ENCODE data around the gene ZNF268. TPM values are rescaled to one million over a fixed set of nuclear protein-coding genes. Genes with fewer than 3 reads are reported as not detected.

Gene ZNF268
- total RNA-seq, 1 experiment from 2014 or later, result 38.2 TPM

- no CpG with 5 or more reads among the region's 33 CpGs for WGBS (ENCODE audit: extremely low coverage, insufficient read length, low lambda C conversion rate)
- Histone ChIP-seq H3K4me2 (ENCODE audit: insufficient read depth, insufficient read length, low read length) (no peak overlapping the region), H3K9me3 (ENCODE audit: control insufficient read depth, low read depth, low read length) (no peaks in the 10 kb centered on the region), H3K18ac (ENCODE audit: insufficient read length, low read depth, low read length) (no peak overlapping the region), H3K23ac (ENCODE audit: insufficient read length, low read depth, low read length) (no peak overlapping the region), H2BK120ac (ENCODE audit: low read depth, low read length, poor library complexity, severe bottlenecking) (no peak overlapping the region), H2BK20ac (ENCODE audit: low read depth, low read length, poor library complexity, severe bottlenecking) (no peak overlapping the region), H3K4ac (ENCODE audit: low read depth, low read length) (no peak overlapping the region), H3K23me2 (ENCODE audit: insufficient read length, low read depth, low read length, poor library complexity, severe bottlenecking) (no peaks in the 10 kb centered on the region), H3K27me3 (ENCODE audit: insufficient read depth, low read length) (no peaks in the 10 kb centered on the region), H3K14ac (ENCODE audit: insufficient read depth, low read length) (no peak overlapping the region), H4K8ac (replicated peaks; ENCODE audit: insufficient read length, low read depth, low read length) (no peak overlapping the region), H3K79me2 (ENCODE audit: insufficient read depth, low read length) (no peaks in the 10 kb centered on the region), H3K79me1 (ENCODE audit: insufficient read depth, low read depth, low read length, poor library complexity, severe bottlenecking) (no peaks in the 10 kb centered on the region), H2BK5ac (ENCODE audit: insufficient read length, low read length) (no peak overlapping the region), H3T11ph (ENCODE audit: low read length) (no peak overlapping the region), H4K91ac (ENCODE audit: insufficient read length, low read depth, low read length) (no peak overlapping the region), H3K56ac (ENCODE audit: insufficient read length, low read depth, low read length) (no peak overlapping the region), H3K4me1 (ENCODE audit: insufficient read depth, low read length) (no peaks in the 10 kb centered on the region), H3K9ac (ENCODE audit: extremely low read depth, insufficient read length, low read length) (no peak overlapping the region), H2AK5ac (ENCODE audit: insufficient read length, low read length) (no peak overlapping the region), H4K5ac (ENCODE audit: insufficient read length, low read depth, low read length) (no peak overlapping the region), H4K20me1 (ENCODE audit: control insufficient read depth, insufficient read depth, insufficient read length) (no peaks in the 10 kb centered on the region), H2BK15ac (ENCODE audit: low read depth, low read length) (no peak overlapping the region), H2AFZ (ENCODE audit: low read length) (no peak overlapping the region), H2BK12ac (ENCODE audit: insufficient read length, low read depth, low read length) (no peak overlapping the region), H3K27ac (ENCODE audit: insufficient read length, low read depth, low read length) (no peak overlapping the region)
- Mint-ChIP-seq H3K4me3 (no peak overlapping the region), H3K9me3 (peaks cover 35 to 40% of the 10 kb centered on the region in 2 experiments), H3K4me1 (no peaks in the 10 kb centered on the region), H3K27me3 (ENCODE audit: low read depth) (no peaks in the 10 kb centered on the region), H3K36me3 (ENCODE audit: insufficient read depth in 1 of 3, low read depth in 3 of 3) (peaks cover 0 to 5% (median 0%) of the 10 kb centered on the region in 3 experiments; a peak in 2 of 7 replicates), H3K27ac (no peak overlapping the region)
- no peak for DNase-seq
- TF ChIP-seq CTCF (conservative IDR thresholded peaks at IDR 0.05), result no peak
These were observed 82.9 kb downstream of the ZNF268 start for GRCh38 chr12:133264173-133264572.

Other genes starting within 250 kb of the ZNF268 start
- 17.3 and 19.3 TPM in 2 replicates for gene ZNF605, start 225.2 kb upstream of the ZNF268 start, total RNA-seq (2021)
- gene ZNF26, start 195.1 kb upstream of the ZNF268 start, total RNA-seq (2021), result 13.2 and 16.9 TPM in 2 replicates
- gene ZNF84, start 144.0 kb upstream of the ZNF268 start, total RNA-seq (2021), result 42.1 and 45.1 TPM in 2 replicates
- gene ZNF140, start 100.6 kb upstream of the ZNF268 start, total RNA-seq (2021), result 19.2 and 21.7 TPM in 2 replicates
- gene ZNF891, start 51.2 kb upstream of the ZNF268 start, total RNA-seq (2021), result 1.7 and 2.1 TPM in 2 replicates
- 15.3 and 17.3 TPM in 2 replicates for gene ZNF10, start 50.9 kb upstream of the ZNF268 start, total RNA-seq (2021)
- not detected in 2 replicates for gene ANHX, start 54.4 kb downstream of the ZNF268 start, total RNA-seq (2021)